ENCODE measurements around the gene IFRD2. TPM values are rescaled to one million over a fixed set of nuclear protein-coding genes. Genes with fewer than 3 reads are reported as not detected.

Gene IFRD2
- total and polyA plus RNA-seq, 2 donors (not counting 1 experiment from before 2014, with no cell fraction given): 28.1 to 51.0 TPM

- Histone ChIP-seq H3K27ac (ENCODE audit: insufficient read depth, low read length) (no peak overlapping the region), H4K20me1 (ENCODE audit: control insufficient read depth, extremely low read depth, insufficient read depth, low read length) (no peaks in the 10 kb centered on the region), H3K4me2 (ENCODE audit: extremely low read depth, insufficient read depth, low read length) (no peak overlapping the region), H3K27me3 (ENCODE audit: control insufficient read depth, insufficient read depth, low read length) (no peaks in the 10 kb centered on the region), H3K4me3 (replicated peaks in 1 of 4; ENCODE audit: control extremely low read depth in 1 of 4, insufficient read depth in 1 of 4, low read depth in 3 of 4, low read length in 4 of 4) (no peak overlapping the region), H3K36me3 (ENCODE audit: control insufficient read depth, insufficient read depth, low read length) (peaks cover 29% of the 10 kb centered on the region), H3K9ac (ENCODE audit: insufficient read depth, low read length) (no peak overlapping the region), H3K4me1 (ENCODE audit: control insufficient read depth, extremely low read depth, insufficient read depth, low read length) (peaks cover 19% of the 10 kb centered on the region), H3K9me3 (ENCODE audit: control insufficient read depth, insufficient read depth, low read depth, low read length) (no peaks in the 10 kb centered on the region), H3K79me2 (ENCODE audit: control insufficient read depth, insufficient read depth, low read length) (peaks cover 2% of the 10 kb centered on the region), H2AFZ (ENCODE audit: low read length) (no peak overlapping the region)
- no peak for DNase-seq (ENCODE audit: low read depth in 2 of 2)
- no peak for TF ChIP-seq EZH2 (IDR thresholded peaks at IDR 0.05; ENCODE audit: low read length, missing control alignments)
- TF ChIP-seq, protein P1, sequence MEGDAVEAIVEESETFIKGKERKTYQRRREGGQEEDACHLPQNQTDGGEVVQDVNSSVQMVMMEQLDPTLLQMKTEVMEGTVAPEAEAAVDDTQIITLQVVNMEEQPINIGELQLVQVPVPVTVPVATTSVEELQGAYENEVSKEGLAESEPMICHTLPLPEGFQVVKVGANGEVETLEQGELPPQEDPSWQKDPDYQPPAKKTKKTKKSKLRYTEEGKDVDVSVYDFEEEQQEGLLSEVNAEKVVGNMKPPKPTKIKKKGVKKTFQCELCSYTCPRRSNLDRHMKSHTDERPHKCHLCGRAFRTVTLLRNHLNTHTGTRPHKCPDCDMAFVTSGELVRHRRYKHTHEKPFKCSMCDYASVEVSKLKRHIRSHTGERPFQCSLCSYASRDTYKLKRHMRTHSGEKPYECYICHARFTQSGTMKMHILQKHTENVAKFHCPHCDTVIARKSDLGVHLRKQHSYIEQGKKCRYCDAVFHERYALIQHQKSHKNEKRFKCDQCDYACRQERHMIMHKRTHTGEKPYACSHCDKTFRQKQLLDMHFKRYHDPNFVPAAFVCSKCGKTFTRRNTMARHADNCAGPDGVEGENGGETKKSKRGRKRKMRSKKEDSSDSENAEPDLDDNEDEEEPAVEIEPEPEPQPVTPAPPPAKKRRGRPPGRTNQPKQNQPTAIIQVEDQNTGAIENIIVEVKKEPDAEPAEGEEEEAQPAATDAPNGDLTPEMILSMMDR (conservative IDR thresholded peaks at IDR 0.05 in 1 of 2, IDR thresholded peaks at IDR 0.05 in 1 of 2; ENCODE audit: low read depth in 1 of 2, low read length in 2 of 2): no peak
Observed at GRCh38 chr3:50258979-50259378, 33.2 kb downstream of the IFRD2 start.

DNA sequence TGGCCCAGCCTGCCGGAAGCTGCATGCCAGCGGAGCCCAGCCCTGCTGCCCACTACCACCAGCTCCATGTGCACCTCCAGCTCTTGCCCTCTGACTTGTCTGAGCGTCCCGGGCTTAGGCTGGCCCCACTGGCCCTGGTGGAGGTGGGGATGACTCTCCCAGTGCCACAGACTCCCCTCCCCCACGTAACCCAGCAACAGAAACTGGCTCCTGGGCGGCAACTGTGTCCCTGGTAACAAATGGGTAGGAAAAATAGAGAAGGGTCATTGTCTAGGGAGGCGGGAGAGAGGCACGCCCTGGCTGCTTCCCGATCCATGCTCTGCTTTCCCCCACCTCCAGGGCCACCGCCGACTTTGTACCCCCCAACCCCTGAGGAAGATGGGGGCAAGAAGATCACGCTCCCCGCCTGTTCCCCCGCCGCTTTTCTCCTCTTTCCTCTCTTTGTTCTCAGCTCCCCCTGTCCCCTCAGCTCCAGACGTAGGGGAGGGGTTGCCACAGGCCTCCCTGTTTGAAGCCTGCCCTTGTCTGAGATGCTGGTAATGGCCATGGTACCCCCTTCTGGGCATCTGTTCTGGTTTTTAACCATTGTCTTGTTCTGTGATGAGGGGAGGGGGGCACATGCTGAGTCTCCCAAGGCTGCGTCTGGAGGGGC is 34.1 kb downstream of the IFRD2 start:
- Histone ChIP-seq H3K4me3 (replicated peaks in 1 of 4; ENCODE audit: control extremely low read depth in 1 of 4, insufficient read depth in 1 of 4, low read depth in 3 of 4, low read length in 4 of 4) (no peak overlapping the region), H2AFZ (ENCODE audit: low read length) (no peak overlapping the region), H3K9me3 (ENCODE audit: control insufficient read depth, insufficient read depth, low read depth, low read length) (no peaks in the 10 kb centered on the region), H3K27me3 (ENCODE audit: control insufficient read depth, insufficient read depth, low read length) (no peaks in the 10 kb centered on the region), H3K36me3 (ENCODE audit: control insufficient read depth, insufficient read depth, low read length) (peaks cover 30% of the 10 kb centered on the region), H3K4me2 (ENCODE audit: extremely low read depth, insufficient read depth, low read length) (no peak overlapping the region), H3K79me2 (ENCODE audit: control insufficient read depth, insufficient read depth, low read length) (peaks cover 7% of the 10 kb centered on the region), H4K20me1 (ENCODE audit: control insufficient read depth, extremely low read depth, insufficient read depth, low read length) (no peaks in the 10 kb centered on the region), H3K9ac (ENCODE audit: insufficient read depth, low read length) (no peak overlapping the region), H3K4me1 (ENCODE audit: control insufficient read depth, extremely low read depth, insufficient read depth, low read length) (peaks cover 16% of the 10 kb centered on the region), H3K27ac (ENCODE audit: insufficient read depth, low read length) (no peak overlapping the region)
- no peak for DNase-seq (ENCODE audit: low read depth in 2 of 2)
- TF ChIP-seq, protein P1 (conservative IDR thresholded peaks at IDR 0.05 in 1 of 2, IDR thresholded peaks at IDR 0.05 in 1 of 2; ENCODE audit: low read depth in 1 of 2, low read length in 2 of 2): no peak
- TF ChIP-seq EZH2 (IDR thresholded peaks at IDR 0.05; ENCODE audit: low read length, missing control alignments): no peak

- no peaks in the 10 kb centered on the region for H4K20me1 ChIP-seq (ENCODE audit: control insufficient read depth, extremely low read depth, insufficient read depth, low read length)
- peaks cover 15% of the 10 kb centered on the region for H3K79me2 ChIP-seq (ENCODE audit: control insufficient read depth, insufficient read depth, low read length)
- no peak overlapping the region for H3K4me2 ChIP-seq (ENCODE audit: extremely low read depth, insufficient read depth, low read length)
- no peak for TF ChIP-seq EZH2 (IDR thresholded peaks at IDR 0.05; ENCODE audit: low read length, missing control alignments)
- TF ChIP-seq, protein P1 (conservative IDR thresholded peaks at IDR 0.05 in 1 of 2, IDR thresholded peaks at IDR 0.05 in 1 of 2; ENCODE audit: low read depth in 1 of 2, low read length in 2 of 2): peak; percentile 49 to 72
- no peak overlapping the region for H3K27ac ChIP-seq (ENCODE audit: insufficient read depth, low read length)
- H3K36me3 ChIP-seq (ENCODE audit: control insufficient read depth, insufficient read depth, low read length): peaks cover 33% of the 10 kb centered on the region
- H2AFZ ChIP-seq (ENCODE audit: low read length): no peak overlapping the region
- no peak overlapping the region for H3K9ac ChIP-seq (ENCODE audit: insufficient read depth, low read length)
- no peak overlapping the region for H3K4me3 ChIP-seq (replicated peaks in 1 of 4; ENCODE audit: control extremely low read depth in 1 of 4, insufficient read depth in 1 of 4, low read depth in 3 of 4, low read length in 4 of 4)
- H3K9me3 ChIP-seq (ENCODE audit: control insufficient read depth, insufficient read depth, low read depth, low read length): no peaks in the 10 kb centered on the region
- H3K4me1 ChIP-seq (ENCODE audit: control insufficient read depth, extremely low read depth, insufficient read depth, low read length): peaks cover 16% of the 10 kb centered on the region
- peak; percentile 30 to 37 for DNase-seq (ENCODE audit: low read depth in 2 of 2)
- no peaks in the 10 kb centered on the region for H3K27me3 ChIP-seq (ENCODE audit: control insufficient read depth, insufficient read depth, low read length)
Observed at GRCh38 chr3:50256978-50257890, 35.0 kb downstream of the IFRD2 start.
